ENCODE measurements around the gene IRAK1BP1.
"Not testable (repeated sequence)": the region's sequence is repeated elsewhere in the genome, so short reads cannot be mapped to it uniquely, and the experiment has no call there.

The IRAK1BP1 gene

DNA sequence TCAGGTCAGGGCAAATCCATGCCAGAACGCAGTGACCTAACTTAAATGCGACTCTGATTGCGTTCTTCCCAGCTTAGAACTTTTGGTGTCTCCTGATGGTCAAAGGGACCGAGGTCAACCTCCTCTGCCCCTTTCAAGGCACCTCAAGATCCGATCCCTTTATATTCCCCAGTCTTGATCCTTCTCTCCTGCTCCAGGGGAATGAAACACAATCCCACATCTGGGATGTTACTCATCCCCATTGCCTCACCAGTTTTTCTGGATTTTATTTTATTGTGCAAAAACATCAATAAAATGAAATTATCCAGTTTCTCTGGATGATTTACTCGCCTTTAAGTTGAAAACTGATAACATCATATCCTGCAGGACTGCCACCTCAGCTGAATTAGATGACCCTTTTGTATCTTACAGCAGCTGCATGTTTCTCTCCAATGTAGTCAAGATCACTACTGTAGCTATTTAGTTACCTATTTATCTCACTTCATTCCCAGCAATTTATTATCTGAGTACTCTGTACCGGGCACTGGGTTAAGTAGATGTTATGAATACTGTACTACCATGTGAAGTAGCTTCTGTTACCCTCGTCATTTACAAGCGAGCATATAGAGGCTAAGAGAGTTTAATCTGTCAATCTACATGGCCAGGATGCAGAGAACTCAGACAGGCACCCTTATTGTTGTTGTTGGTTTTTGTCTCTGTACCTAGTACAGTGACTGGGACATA, 44.0 kb downstream of the IRAK1BP1 start:
- no peaks in the 10 kb centered on the region for H3K9me3 ChIP-seq (ENCODE audit: severe bottlenecking)
- no peak overlapping the region for H3K4me3 ChIP-seq (ENCODE audit: low read depth, low read length)
- TF ChIP-seq, protein P1, sequence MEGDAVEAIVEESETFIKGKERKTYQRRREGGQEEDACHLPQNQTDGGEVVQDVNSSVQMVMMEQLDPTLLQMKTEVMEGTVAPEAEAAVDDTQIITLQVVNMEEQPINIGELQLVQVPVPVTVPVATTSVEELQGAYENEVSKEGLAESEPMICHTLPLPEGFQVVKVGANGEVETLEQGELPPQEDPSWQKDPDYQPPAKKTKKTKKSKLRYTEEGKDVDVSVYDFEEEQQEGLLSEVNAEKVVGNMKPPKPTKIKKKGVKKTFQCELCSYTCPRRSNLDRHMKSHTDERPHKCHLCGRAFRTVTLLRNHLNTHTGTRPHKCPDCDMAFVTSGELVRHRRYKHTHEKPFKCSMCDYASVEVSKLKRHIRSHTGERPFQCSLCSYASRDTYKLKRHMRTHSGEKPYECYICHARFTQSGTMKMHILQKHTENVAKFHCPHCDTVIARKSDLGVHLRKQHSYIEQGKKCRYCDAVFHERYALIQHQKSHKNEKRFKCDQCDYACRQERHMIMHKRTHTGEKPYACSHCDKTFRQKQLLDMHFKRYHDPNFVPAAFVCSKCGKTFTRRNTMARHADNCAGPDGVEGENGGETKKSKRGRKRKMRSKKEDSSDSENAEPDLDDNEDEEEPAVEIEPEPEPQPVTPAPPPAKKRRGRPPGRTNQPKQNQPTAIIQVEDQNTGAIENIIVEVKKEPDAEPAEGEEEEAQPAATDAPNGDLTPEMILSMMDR (IDR thresholded peaks at IDR 0.05; ENCODE audit: low read depth, low read length), result no peak
- DNase-seq, result no peak
- no peaks in the 10 kb centered on the region; the same call in 1 of the 2 replicates for H3K36me3 ChIP-seq
- H3K27ac ChIP-seq, result no peak overlapping the region
- no peaks in the 10 kb centered on the region for H3K27me3 ChIP-seq (ENCODE audit: insufficient read depth, low read depth, severe bottlenecking)

DNA sequence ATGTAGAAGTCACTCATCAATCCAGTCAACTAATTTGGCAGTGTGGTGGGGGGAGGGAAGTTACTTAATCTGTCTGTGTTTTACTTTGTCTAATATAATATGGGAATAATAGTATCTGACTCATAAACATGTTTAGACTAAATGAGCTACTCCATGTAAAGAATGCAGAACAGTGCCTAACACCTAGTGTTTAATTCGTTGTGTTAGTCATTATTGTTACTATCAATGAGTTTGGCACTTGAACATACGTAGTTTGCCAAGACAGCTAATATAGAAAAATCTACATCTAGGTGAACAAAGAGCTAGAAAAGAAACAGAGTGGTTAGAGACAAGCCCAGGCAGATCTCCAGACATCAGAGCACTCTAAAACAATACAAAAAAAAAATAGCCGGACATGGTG, 49.1 kb downstream of the IRAK1BP1 start:
- DNase-seq, result no peak
- TF ChIP-seq, protein P1 (IDR thresholded peaks at IDR 0.05; ENCODE audit: low read depth, low read length), result no peak
- Histone ChIP-seq H3K27ac (no peak overlapping the region), H3K36me3 (no peaks in the 10 kb centered on the region), H3K9me3 (ENCODE audit: severe bottlenecking) (peaks cover 11% of the 10 kb centered on the region), H3K4me3 (ENCODE audit: low read depth, low read length) (no peak overlapping the region), H3K27me3 (ENCODE audit: insufficient read depth, low read depth, severe bottlenecking) (no peaks in the 10 kb centered on the region)

DNA sequence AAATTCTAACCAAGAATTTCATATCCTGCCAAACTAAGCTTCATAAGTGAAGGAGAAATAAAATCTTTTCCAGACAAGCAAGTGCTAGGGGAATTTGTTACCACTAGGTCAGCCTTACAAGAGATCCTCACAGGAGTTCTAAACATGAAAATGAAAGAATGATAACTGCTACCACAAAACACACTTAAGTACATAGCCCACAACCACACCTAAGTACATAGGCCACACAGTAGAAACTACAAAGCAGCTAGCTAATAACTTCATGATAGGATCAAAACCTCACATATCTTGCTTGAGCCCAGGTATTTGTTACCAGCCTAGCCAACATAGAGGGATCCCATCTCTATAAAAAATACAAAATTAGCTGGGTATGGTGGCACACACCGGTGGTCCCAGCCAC, 50.4 kb downstream of the IRAK1BP1 start:
- TF ChIP-seq, protein P1 (IDR thresholded peaks at IDR 0.05; ENCODE audit: low read depth, low read length), result no peak
- DNase-seq, result no peak
- Histone ChIP-seq H3K27me3 (ENCODE audit: insufficient read depth, low read depth, severe bottlenecking) (no peaks in the 10 kb centered on the region), H3K9me3 (ENCODE audit: severe bottlenecking) (peaks cover 11% of the 10 kb centered on the region), H3K27ac (no peak overlapping the region), H3K4me3 (ENCODE audit: low read depth, low read length) (no peak overlapping the region), H3K36me3 (no peaks in the 10 kb centered on the region)

DNA sequence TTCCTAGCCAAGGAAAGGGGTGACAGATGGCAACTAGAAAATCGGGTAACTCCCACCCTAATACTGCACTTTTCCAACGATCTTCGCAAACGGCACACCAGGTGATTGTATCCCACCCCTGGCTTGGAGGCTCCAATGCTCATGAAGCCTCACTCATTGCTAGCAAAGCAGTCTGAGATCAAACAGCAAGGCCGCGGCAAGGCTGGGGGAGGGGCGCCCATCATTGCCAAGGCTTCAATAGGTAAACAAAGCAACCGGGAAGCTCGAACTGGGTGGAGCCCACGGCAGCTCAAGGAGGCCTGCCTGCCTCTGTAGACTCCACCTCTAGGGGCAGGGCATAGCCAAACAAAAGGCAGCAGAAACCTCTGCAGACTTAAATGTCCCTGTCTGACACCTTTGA, 53.8 kb downstream of the IRAK1BP1 start:
- H3K9me3 ChIP-seq (ENCODE audit: severe bottlenecking), result peaks cover 18% of the 10 kb centered on the region
- H3K4me3 ChIP-seq (ENCODE audit: low read depth, low read length); H3K27ac ChIP-seq; H3K27me3 ChIP-seq (ENCODE audit: insufficient read depth, low read depth, severe bottlenecking); DNase-seq; H3K36me3 ChIP-seq: not testable (repeated sequence)

DNA sequence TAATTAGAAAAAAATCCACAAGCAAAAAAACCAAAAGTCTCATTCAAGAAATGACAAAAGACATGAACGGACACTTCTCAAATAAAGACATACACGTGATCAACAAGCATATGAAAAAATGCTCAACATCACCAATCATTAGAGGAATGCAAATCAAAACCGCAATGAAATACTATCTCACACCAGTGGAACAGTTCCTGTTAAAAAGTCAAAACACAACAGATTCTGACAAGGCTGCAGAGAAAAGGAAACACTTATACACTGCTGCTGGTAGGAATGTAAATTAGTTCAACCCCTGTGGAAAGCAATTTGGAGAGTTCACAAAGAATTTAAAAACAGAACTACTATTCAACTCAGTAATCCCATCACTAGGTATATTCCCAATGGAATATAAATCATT, 58.0 kb downstream of the IRAK1BP1 start:
- DNase-seq, result no peak
- TF ChIP-seq, protein P1 (IDR thresholded peaks at IDR 0.05; ENCODE audit: low read depth, low read length), result no peak
- H3K36me3 ChIP-seq, result no peaks in the 10 kb centered on the region

DNA sequence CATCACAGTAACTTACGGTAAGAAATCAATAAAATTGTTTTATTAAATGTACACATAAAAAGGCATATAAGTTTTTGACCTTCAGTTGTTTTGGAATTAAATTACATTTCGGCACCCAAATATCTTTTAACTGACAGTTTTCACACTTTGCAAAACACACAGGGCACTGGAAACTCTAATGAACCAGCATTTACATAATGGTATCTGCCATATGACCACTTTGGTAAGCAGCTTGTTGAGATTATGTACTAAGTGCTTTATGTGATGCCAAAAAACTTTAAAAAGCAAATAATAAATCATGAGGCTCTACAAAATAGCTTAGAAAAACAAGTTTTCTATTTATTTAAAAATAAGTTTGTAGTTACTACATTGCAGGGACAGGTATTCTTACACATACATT, 68.2 kb downstream of the IRAK1BP1 start:
- TF ChIP-seq, protein P1 (IDR thresholded peaks at IDR 0.05; ENCODE audit: low read depth, low read length), result no peak
- Histone ChIP-seq H3K36me3 (peaks cover 8% of the 10 kb centered on the region), H3K27ac (no peak overlapping the region), H3K27me3 (ENCODE audit: insufficient read depth, low read depth, severe bottlenecking) (no peaks in the 10 kb centered on the region), H3K4me3 (ENCODE audit: low read depth, low read length) (no peak overlapping the region), H3K9me3 (ENCODE audit: severe bottlenecking) (no peaks in the 10 kb centered on the region)
- DNase-seq, result no peak

More for the DNA sequence above, 58.0 kb downstream of the IRAK1BP1 start:
- H3K27ac ChIP-seq, result no peak overlapping the region
- no peak overlapping the region for H3K4me3 ChIP-seq (ENCODE audit: low read depth, low read length)
- no peaks in the 10 kb centered on the region for H3K27me3 ChIP-seq (ENCODE audit: insufficient read depth, low read depth, severe bottlenecking)
- peaks cover 7% of the 10 kb centered on the region for H3K9me3 ChIP-seq (ENCODE audit: severe bottlenecking)
